ENCODE data around the gene ETS2. TPM values are rescaled to one million over a fixed set of nuclear protein-coding genes. Genes with fewer than 3 reads are reported as not detected.

Gene ETS2
- polyA plus RNA-seq, 1 donor from 2014 or later, result 11.6 TPM

DNA sequence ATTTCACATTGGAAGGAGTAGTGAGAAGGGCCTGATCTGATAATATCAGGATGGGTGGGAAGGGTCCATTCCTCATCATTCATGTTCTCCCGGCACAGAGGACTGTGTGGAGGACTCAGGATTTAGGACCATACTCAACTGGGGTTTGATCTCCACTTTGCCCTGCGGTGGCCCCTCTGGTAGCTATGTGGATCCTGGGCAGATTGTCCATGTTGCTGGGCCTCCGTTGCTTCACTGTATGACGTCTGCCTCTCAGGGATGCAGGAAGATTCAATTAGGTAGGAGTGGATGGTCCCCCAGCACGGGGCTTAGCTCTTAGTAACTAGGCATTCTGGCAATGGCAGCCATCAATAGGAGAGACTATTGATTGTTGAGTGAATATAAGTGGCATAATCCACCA, 2.3 kb downstream of the ETS2 start:
- H3K27ac ChIP-seq (ENCODE audit: low read length), result peak overlapping the region; percentile 27
- H3K9me3 ChIP-seq (ENCODE audit: low read length), result no peaks in the 10 kb centered on the region
- H3K9me2 ChIP-seq (ENCODE audit: insufficient read depth, low read length), result no peaks in the 10 kb centered on the region
- no peaks in the 10 kb centered on the region for H3K27me3 ChIP-seq (ENCODE audit: insufficient read depth, low read depth, low read length)
- no peaks in the 10 kb centered on the region for H4K20me1 ChIP-seq (ENCODE audit: insufficient read depth)
- TF ChIP-seq RAD21 (conservative IDR thresholded peaks at IDR 0.05), result no peak
- no peak for TF ChIP-seq TAF1 (IDR thresholded peaks at IDR 0.05; ENCODE audit: low read depth)
- no peak for TF ChIP-seq EP300 (conservative IDR thresholded peaks at IDR 0.05; ENCODE audit: poor library complexity, severe bottlenecking)
- no peak for TF ChIP-seq SMC3 (conservative IDR thresholded peaks at IDR 0.05; ENCODE audit: poor library complexity)
- TF ChIP-seq POLR2AphosphoS5 (IDR thresholded peaks at IDR 0.05), result no peak
- no peak for TF ChIP-seq MXI1 (conservative IDR thresholded peaks at IDR 0.05; ENCODE audit: poor library complexity, severe bottlenecking)
- no peak for TF ChIP-seq EZH2 (IDR thresholded peaks at IDR 0.05; ENCODE audit: borderline replicate concordance, insufficient read depth, low read length, poor library complexity, severe bottlenecking)
- TF ChIP-seq CTCF (IDR thresholded peaks at IDR 0.05; ENCODE audit: poor library complexity, severe bottlenecking), result no peak
- TF ChIP-seq REST (IDR thresholded peaks at IDR 0.05; ENCODE audit: borderline replicate concordance), result no peak
- no peak overlapping the region for H2AFZ ChIP-seq (ENCODE audit: low read depth, low read length)
- H3K79me2 ChIP-seq (replicated peaks; ENCODE audit: insufficient read depth, low read length), result peaks cover 7% of the 10 kb centered on the region
- no peaks in the 10 kb centered on the region for H3F3A ChIP-seq (ENCODE audit: insufficient read depth, low read length, poor library complexity, severe bottlenecking)
- H3K4me2 ChIP-seq (ENCODE audit: low read length), result peak overlapping the region; percentile 84
- no peaks in the 10 kb centered on the region for H3K36me3 ChIP-seq (ENCODE audit: insufficient read depth, low read length)
- peak overlapping the region; percentile 84 for H3K4me3 ChIP-seq (ENCODE audit: low read length)
- H3K9ac ChIP-seq (ENCODE audit: low read length), result peak overlapping the region; percentile 73

GRCh38 chr21:38809198-38809878, 3.6 kb downstream of the ETS2 start:
- peaks cover 7% of the 10 kb centered on the region for H3K79me2 ChIP-seq (replicated peaks; ENCODE audit: insufficient read depth, low read length)
- H3F3A ChIP-seq (ENCODE audit: insufficient read depth, low read length, poor library complexity, severe bottlenecking), result no peaks in the 10 kb centered on the region
- no peaks in the 10 kb centered on the region for H3K27me3 ChIP-seq (ENCODE audit: insufficient read depth, low read depth, low read length)
- no peak overlapping the region for H2AFZ ChIP-seq (ENCODE audit: low read depth, low read length)
- H3K4me2 ChIP-seq (ENCODE audit: low read length), result no peak overlapping the region
- H3K9me3 ChIP-seq (ENCODE audit: low read length), result no peaks in the 10 kb centered on the region
- H4K20me1 ChIP-seq (ENCODE audit: insufficient read depth), result no peaks in the 10 kb centered on the region
- no peak overlapping the region for H3K27ac ChIP-seq (ENCODE audit: low read length)
- H3K9me2 ChIP-seq (ENCODE audit: insufficient read depth, low read length), result no peaks in the 10 kb centered on the region
- no peak overlapping the region for H3K4me3 ChIP-seq (ENCODE audit: low read length)
- TF ChIP-seq EP300 (conservative IDR thresholded peaks at IDR 0.05; ENCODE audit: poor library complexity, severe bottlenecking), result no peak
- TF ChIP-seq MXI1 (conservative IDR thresholded peaks at IDR 0.05; ENCODE audit: poor library complexity, severe bottlenecking), result no peak
- no peak for TF ChIP-seq SMC3 (conservative IDR thresholded peaks at IDR 0.05; ENCODE audit: poor library complexity)
- no peak for TF ChIP-seq RAD21 (conservative IDR thresholded peaks at IDR 0.05)
- no peak for TF ChIP-seq CTCF (IDR thresholded peaks at IDR 0.05; ENCODE audit: poor library complexity, severe bottlenecking)
- TF ChIP-seq TAF1 (IDR thresholded peaks at IDR 0.05; ENCODE audit: low read depth), result no peak
- no peak for TF ChIP-seq POLR2AphosphoS5 (IDR thresholded peaks at IDR 0.05)
- no peak for TF ChIP-seq EZH2 (IDR thresholded peaks at IDR 0.05; ENCODE audit: borderline replicate concordance, insufficient read depth, low read length, poor library complexity, severe bottlenecking)
- TF ChIP-seq REST (IDR thresholded peaks at IDR 0.05; ENCODE audit: borderline replicate concordance), result no peak
- H3K36me3 ChIP-seq (ENCODE audit: insufficient read depth, low read length), result peaks cover 3% of the 10 kb centered on the region
- no peak overlapping the region for H3K9ac ChIP-seq (ENCODE audit: low read length)

All from neural cell (in vitro differentiated cells).